ENCODE measurements around the gene PPP1CC. TPM values are rescaled to one million over a fixed set of nuclear protein-coding genes. Genes with fewer than 3 reads are reported as not detected.

Gene PPP1CC
- total and polyA plus RNA-seq, 2 of the 4 experiments (the other 2 are of a cell fraction) = 71.0 to 126 TPM

- Histone ChIP-seq H3K27ac (ENCODE audit: insufficient read depth, low read length) (no peak overlapping the region), H2BK15ac (ENCODE audit: low read depth, low read length) (no peak overlapping the region), H3K56ac (ENCODE audit: extremely low read depth, insufficient read depth, low read length) (0 out of 2 replicates have a peak overlapping the region, but pooled peaks have one; percentile 17), H3K14ac (replicated peaks; ENCODE audit: low read depth, low read length) (no peak overlapping the region), H4K5ac (ENCODE audit: low read depth, low read length) (no peak overlapping the region), H3K23ac (ENCODE audit: low read depth, low read length) (no peak overlapping the region), H3K9me3 (ENCODE audit: control insufficient read depth, insufficient read depth, low read length) (no peaks in the 10 kb centered on the region), H2BK5ac (ENCODE audit: low read depth, low read length, poor library complexity, severe bottlenecking) (no peak overlapping the region), H4K20me1 (ENCODE audit: insufficient read depth, low read length) (peaks cover 19% of the 10 kb centered on the region), H3K18ac (ENCODE audit: low read depth, low read length) (no peak overlapping the region), H2BK120ac (ENCODE audit: low read depth, low read length) (no peak overlapping the region), H3K4me3 (ENCODE audit: insufficient read depth, low read depth, low read length) (no peak overlapping the region), H4K91ac (ENCODE audit: insufficient read depth, low read depth, low read length) (no peak overlapping the region), H3K9ac (ENCODE audit: low read depth, low read length) (no peak overlapping the region), H3K27me3 (ENCODE audit: control insufficient read depth, insufficient read depth, low read length) (no peaks in the 10 kb centered on the region), H3K36me3 (ENCODE audit: control insufficient read depth, insufficient read depth, low read length) (no peaks in the 10 kb centered on the region), H3K4me1 (ENCODE audit: control insufficient read depth, insufficient read depth, low read length) (peaks cover 11% of the 10 kb centered on the region), H2AK5ac (ENCODE audit: low read depth, low read length) (no peak overlapping the region), H3K79me1 (ENCODE audit: low read depth in 1 of 2, low read length in 2 of 2) (peaks cover 0 to 6% of the 10 kb centered on the region in 2 experiments; a peak in 1 of 4 replicates), H3K4ac (ENCODE audit: low read depth, low read length) (no peak overlapping the region), H2AK9ac (replicated peaks; ENCODE audit: low read depth, low read length, poor library complexity) (no peak overlapping the region), H3K4me2 (ENCODE audit: low read depth, low read length) (no peak overlapping the region), H2BK20ac (ENCODE audit: low read depth, low read length) (no peak overlapping the region), H4K8ac (ENCODE audit: low read depth in 2 of 2, low read length in 2 of 2) (no peak overlapping the region), H2AFZ (replicated peaks; ENCODE audit: low read length, poor library complexity) (no peak overlapping the region), H3K9me1 (ENCODE audit: insufficient read depth, low read length) (peaks cover 5% of the 10 kb centered on the region; the same call in 1 of the 2 replicates)
- dilution Hi-C loops (cut with HindIII; ENCODE audit: low sequenced_read_pairs, unreplicated experiment) = no loop called here
- in situ Hi-C loops (cut with MboI; ENCODE audit: low sequenced_read_pairs) = no loop called here
- TF ChIP-seq SMC3 (IDR thresholded peaks at IDR 0.05; ENCODE audit: low read depth, low read length) (no peak), CEBPB (IDR thresholded peaks at IDR 0.05; ENCODE audit: low read depth, low read length) (no peak), CTCF (conservative IDR thresholded peaks at IDR 0.05; ENCODE audit: low read depth, low read length) (no peak), NFE2L2 (IDR thresholded peaks at IDR 0.05; ENCODE audit: low read depth, low read length) (no peak), POLR2A (IDR thresholded peaks at IDR 0.05; ENCODE audit: low read depth, low read length) (no peak), BHLHE40 (IDR thresholded peaks at IDR 0.05; ENCODE audit: low read depth, low read length) (no peak), ELK1 (IDR thresholded peaks at IDR 0.05; ENCODE audit: borderline replicate concordance, low read depth, low read length) (no peak), FOS (IDR thresholded peaks at IDR 0.05; ENCODE audit: low read depth, low read length) (no peak), MAZ (IDR thresholded peaks at IDR 0.05; ENCODE audit: borderline replicate concordance, low read depth, low read length) (no peak), RFX5 (IDR thresholded peaks at IDR 0.05; ENCODE audit: low read depth, low read length) (no peak), CHD1 (IDR thresholded peaks at IDR 0.05; ENCODE audit: low read depth, low read length) (no peak), RAD21 (IDR thresholded peaks at IDR 0.05; ENCODE audit: low read length) (no peak)
- intact Hi-C loops (cut with micrococcal nuclease) = no loop called here
- ChIA-PET CTCF (no interaction called here), POLR2A (ENCODE audit: unreplicated experiment) (no interaction called here)
- ATAC-seq (ENCODE audit: low read depth) (no peak), DNase-seq (no peak)
- 62% methylated on average over 3 of the region's 16 CpGs; no CpG with 5 or more reads in 1 of the 2 experiments for WGBS, 2 experiments (ENCODE audit: extremely low coverage in 2 of 2, insufficient read length in 1 of 2)
- BruUV-seq (replicated peaks) = no TSS peak
Observed at GRCh38 chr12:110745542-110746284, 3.0 kb upstream of the PPP1CC start.
